SK-N-MC (cell line): ENCODE results near the gene AJAP1.

Experiments used
- EZH2 ChIP-seq: fragments of 200-600 bp; sonication (generic); IDR thresholded peaks from one replicate; pipeline ENCODE4 v1.6.1; 2017; ENCODE audit warnings: antibody characterized with exemption
- FOXP2 ChIP-seq: optimal IDR thresholded peaks from 2 replicates; pipeline ENCODE3; 2011; ENCODE audit warnings: mild to moderate bottlenecking, moderate library complexity; ENCODE audit not compliant: insufficient read depth; ENCODE audit errors: extremely low read length, control extremely low read depth
- POLR2AphosphoS5 ChIP-seq: IDR thresholded peaks from 2 replicates; pipeline ENCODE4 v1.6.1; 2012; ENCODE audit warnings: mild to moderate bottlenecking, low read depth, low read length, borderline replicate concordance

DNA sequence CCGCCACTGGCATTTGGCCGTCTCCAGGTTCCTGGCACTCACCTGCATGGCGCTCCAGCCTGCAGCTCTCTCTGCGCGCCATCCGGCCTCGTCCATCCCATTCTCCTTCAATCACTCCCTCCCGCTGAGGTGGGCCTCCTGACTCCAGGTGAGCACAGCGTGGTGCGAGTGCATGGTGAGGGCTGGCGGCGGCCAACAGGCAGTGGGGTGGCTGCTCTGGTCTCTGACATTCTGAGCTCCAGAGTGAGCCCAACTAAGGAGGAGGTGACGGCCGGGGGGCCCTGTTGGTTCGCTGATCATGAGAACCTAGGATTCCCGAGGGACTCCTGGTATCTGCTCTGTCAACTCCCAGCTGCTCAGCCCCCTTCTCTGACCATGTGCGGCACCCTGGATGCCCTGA lies 130.4 kb downstream of the AJAP1 start:
- TF ChIP-seq EZH2 (no peak), POLR2AphosphoS5 (no peak), FOXP2 (no peak)
